GM21576 (cell line): ENCODE results near the gene STXBP5.

ENCODE experiments used
- ATAC-seq: cut with Tn5 transposase; IDR thresholded peaks from one replicate; pipeline ENCODE4 v1.9.1; 2021; ENCODE audit warnings: mild to moderate bottlenecking, moderate library complexity; ENCODE audit not compliant: unreplicated experiment

The STXBP5 gene

GRCh38 chr6:147285087-147285855, 81.1 kb downstream of the STXBP5 start:
- ATAC-seq = peak; percentile 78

- ATAC-seq = no peak
Measured at GRCh38 chr6:147287869-147288271, 83.7 kb downstream of the STXBP5 start.

DNA sequence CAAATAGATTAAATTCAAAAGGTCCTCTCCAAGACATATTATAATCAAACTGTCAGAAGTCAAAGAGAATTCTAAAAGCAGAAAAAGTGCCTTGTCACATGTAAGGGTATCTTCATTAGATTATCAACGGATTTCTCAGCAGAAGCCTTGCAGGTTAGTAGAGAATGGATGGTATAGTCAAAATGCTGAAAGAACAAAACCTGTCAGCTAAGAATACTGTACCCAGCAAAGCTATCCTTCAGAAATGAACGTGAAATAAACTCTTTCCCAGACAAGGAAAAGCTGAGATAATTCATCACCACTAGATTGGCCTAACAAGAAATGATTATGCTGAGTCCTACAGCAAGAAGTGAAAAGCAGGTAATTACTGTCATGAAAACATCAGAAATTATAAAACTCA, 92.9 kb downstream of the STXBP5 start:
- ATAC-seq = no peak

DNA sequence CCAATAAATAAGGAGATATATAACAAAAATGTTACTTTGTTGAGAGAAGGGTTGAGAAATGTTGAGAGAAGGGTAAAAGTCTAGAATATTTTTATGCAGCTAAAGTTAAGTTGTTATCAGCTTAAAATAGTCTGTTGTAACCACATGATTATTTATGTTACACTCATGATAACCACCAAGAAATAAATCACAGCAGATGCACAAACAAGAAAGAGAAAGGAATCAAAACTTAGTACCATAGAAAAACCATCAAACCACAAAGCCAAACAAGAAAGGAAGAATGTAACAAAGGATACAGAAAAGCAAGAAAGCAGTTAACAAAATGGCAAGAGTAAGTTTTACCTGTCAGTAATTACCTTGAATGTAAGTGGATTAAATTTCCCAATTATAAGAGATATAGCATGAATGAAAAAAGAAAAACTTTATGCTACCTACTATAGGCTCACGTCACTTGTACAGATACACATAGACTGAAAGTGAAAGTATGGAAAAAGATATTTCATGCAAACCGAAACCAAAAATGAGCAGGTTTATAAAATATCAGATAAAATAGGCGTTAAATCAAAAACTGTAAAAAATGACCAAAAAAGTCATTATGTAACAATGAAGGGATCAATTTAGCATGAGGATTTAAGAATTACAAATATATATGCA, 93.6 kb downstream of the STXBP5 start:
- no peak for ATAC-seq

DNA sequence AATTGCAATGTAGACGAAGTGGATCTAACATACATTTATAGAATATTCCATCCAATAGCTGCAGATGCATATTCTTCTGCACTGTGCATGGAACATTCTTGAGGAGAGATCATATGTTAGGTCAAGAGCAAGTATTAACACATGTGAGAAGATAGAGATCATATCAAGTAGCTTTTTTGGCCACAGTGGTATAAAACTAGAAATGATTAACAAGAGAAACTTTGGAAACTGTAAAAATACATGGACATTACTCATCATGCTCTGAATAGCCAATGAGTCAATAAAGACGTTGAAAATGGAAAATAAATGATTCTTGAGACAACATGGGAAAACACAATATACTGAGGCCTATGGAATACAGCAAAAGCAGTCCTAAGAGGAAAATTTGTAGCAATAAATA, 94.2 kb downstream of the STXBP5 start:
- no peak for ATAC-seq

- no peak for ATAC-seq
Measured at GRCh38 chr6:147299035-147299434, 94.8 kb downstream of the STXBP5 start.

GRCh38 chr6:147301070-147301469, 96.9 kb downstream of the STXBP5 start:
- ATAC-seq = no peak

- no peak for ATAC-seq
Measured at GRCh38 chr6:147304016-147304415, 99.8 kb downstream of the STXBP5 start.

- no peak for ATAC-seq
Measured at GRCh38 chr6:147310521-147310920, 106.3 kb downstream of the STXBP5 start.

GRCh38 chr6:147311218-147311617, 107.0 kb downstream of the STXBP5 start:
- no peak for ATAC-seq

DNA sequence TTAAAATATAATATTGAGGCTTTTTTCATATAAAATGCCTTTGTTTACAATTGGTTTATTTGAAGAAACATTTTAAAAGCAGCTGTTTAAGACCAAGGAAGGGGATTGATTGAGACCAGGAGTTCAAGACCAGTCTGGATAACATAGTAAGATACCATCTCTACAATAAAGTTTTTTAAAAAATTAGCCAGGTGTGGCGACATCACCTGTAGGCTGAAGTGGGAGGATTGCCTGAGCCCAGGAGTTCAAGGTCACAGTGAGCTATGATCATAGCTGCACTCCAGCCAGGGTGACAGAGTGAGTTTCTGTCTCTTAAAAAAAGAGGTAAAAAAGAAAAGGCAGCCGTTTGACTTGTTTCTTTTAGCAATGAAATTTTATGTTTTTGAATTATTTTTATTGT, 117.0 kb downstream of the STXBP5 start:
- no peak for ATAC-seq

GRCh38 chr6:147322299-147323162, 118.3 kb downstream of the STXBP5 start:
- peak; percentile 98 for ATAC-seq

DNA sequence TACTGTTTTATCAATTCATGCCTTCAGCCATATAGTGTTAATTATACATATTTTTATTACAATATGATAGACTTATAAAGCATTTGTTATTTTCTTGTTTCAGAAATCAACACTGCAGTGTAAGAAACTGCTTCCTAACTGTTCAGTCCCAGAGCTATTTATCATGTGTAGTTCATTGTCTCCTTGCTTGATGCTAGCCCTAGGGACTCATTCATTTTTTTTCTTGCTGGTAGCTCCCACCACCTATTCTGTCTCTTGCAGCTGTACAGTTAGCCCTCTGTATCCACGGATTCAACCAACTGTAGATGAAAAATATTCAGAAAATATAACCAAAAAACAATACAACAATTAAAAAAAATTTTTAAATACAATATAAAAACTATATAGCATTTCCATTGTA, 121.3 kb downstream of the STXBP5 start:
- no peak for ATAC-seq

- ATAC-seq = no peak
Measured at GRCh38 chr6:147331401-147331800, 127.2 kb downstream of the STXBP5 start.

DNA sequence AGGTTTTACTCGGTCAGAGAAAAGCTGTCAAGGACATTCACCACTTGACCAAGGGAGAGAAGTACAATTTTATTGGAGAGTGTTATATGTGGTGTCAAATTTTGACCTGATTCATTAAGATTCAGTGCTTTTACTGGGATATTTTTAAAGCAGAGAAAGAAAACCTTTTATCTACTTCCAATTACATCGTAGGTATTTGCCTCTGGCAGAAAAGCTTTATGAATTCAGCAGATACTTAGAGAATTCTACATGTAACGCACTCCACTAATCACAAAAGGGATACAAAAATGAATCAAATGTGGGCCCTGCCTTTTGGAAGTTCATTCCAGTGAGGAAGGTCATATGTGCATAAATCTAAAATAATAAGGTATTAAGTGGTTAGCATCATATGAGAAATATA, 133.7 kb downstream of the STXBP5 start:
- no peak for ATAC-seq

GRCh38 chr6:147341486-147341885, 137.3 kb downstream of the STXBP5 start:
- ATAC-seq = no peak

- no peak for ATAC-seq
Measured at GRCh38 chr6:147345902-147346301, 141.7 kb downstream of the STXBP5 start.

- no peak for ATAC-seq
Measured at GRCh38 chr6:147347179-147347881, 143.1 kb downstream of the STXBP5 start.

GRCh38 chr6:147347882-147348575, 143.8 kb downstream of the STXBP5 start:
- ATAC-seq = no peak

GRCh38 chr6:147361311-147361981, 157.2 kb downstream of the STXBP5 start:
- ATAC-seq = no peak
